GM19467 (cell line): ENCODE results near the gene TES.
"Not testable (repeated sequence)": the region's sequence is repeated elsewhere in the genome, so short reads cannot be mapped to it uniquely, and the experiment has no call there.

Experiments used
- ATAC-seq: cut with Tn5 transposase; IDR thresholded peaks from one replicate; pipeline ENCODE4 v1.9.1; 2021; ENCODE audit warnings: mild to moderate bottlenecking, moderate library complexity; ENCODE audit not compliant: unreplicated experiment

Gene TES

DNA sequence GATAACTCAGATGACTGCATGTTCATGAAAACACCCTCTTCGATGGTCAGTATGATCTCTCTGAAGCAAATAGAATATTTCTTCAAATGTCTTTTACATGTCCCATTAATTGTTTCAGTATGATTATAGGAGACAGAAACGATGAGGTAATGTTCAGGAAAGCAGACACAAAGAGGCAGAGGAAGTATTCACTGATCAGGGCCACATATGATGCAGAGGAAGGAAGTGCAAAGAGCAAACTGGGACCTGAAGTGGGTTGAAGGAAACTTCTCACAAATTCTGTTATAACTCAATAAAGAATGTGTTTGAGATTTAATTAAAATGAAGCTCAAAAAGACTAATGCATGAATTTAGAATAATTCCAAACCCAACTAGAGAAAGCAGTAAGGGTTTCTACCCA is 70.5 kb downstream of the TES start:
- no peak for ATAC-seq

DNA sequence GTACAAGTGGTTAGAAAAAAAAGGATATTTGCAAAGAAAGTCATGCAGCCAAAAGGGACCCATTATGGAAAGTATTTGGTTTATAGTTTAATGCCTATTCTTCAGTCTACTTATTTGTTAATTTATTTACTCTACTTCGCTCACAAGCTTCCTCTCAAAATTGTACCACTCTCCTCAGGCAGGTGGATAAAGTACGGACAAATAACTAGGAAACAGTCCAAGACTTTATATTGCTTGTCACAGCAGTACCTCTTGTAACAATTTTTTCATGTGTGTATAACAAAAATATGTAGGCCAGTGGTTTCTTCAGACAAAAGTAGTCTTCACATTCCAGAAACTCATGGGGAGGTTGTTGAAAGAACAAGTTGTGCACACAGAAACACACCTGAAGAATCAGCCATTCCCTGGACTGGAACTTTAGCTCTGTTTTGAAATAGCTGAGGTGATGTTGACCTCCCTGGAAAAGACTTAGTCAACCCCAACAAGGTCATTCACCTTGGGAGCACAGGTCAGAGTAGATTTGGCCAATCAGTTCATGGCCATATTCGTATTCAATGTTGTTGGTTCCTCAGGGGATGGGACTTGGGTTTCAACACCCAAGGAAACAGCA is 73.4 kb downstream of the TES start:
- no peak for ATAC-seq

DNA sequence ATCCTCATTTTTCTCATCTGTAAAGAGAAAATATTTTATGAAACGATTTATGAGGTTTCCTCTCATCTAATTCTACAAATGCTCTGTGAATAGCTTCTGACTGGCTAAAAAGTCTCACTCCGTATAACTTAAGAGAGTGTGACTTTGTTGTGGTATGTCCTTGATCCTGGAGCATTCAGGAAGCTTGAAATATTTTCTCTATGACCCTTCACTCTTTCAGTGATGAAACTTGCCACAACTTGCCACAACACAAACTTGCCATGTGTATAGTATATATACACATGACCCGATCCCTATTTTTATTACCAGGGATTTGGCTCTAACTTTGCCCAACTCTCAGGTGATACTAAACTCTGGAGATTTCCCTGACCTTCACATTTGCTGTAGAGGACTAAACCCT is 74.1 kb downstream of the TES start:
- no peak for ATAC-seq

DNA sequence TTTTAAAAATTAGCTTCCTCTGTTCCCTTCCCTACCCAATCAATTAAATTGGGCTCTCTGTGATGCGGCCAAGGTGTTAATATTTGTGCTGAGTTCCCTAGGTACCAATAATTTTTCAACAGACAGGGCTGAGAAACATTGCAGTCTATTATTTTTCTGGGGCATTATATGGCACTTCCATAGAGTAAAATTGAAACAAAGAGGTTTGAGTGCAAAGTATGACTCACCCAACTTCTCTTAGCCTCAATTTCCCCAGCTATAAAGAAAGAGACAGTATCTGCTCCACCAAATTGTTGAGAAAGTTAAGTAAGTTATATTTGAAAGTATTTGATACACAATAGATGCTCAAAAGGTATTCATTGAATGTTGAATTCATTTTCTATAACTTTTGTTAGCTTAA is 74.9 kb downstream of the TES start:
- ATAC-seq: no peak

DNA sequence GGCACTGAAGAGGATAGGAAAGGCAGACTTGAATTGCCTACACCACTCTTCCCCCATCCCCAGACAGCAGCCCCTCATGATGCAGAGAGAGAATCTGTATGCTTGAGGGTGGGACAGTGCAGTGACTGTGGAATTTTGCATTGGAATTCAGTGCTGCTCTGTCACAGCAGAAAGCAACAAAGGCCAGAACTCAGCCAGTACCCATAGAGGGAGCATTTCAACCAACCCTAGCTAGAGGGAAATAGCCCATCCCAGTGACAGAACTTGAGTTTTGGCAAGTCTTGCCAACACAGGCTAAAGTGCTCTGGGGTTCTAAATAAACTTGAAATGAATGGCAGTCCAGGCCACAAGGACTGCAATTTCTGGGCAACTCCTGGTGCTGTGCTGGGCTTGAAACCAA is 80.4 kb downstream of the TES start:
- ATAC-seq: no peak

DNA sequence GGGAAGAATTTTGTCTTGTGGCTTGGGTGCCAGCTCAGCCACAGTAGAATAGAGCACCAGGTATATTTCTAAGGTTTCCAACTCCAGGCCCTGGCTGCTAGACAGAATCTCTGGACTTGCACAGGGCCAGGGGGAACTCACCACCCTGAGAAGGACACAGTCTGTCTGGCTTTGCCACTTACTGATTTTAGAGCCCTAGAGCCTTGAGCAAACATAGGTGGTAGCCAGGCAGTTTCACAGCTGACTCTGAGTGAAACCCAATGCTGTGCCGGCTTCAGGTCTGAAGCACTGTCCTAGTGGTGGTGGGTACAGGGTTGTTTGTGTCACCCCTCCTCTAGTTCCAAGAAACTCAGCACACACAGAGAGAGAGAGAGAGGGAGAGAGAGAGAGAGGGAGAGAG is 81.6 kb downstream of the TES start:
- ATAC-seq: no peak

DNA sequence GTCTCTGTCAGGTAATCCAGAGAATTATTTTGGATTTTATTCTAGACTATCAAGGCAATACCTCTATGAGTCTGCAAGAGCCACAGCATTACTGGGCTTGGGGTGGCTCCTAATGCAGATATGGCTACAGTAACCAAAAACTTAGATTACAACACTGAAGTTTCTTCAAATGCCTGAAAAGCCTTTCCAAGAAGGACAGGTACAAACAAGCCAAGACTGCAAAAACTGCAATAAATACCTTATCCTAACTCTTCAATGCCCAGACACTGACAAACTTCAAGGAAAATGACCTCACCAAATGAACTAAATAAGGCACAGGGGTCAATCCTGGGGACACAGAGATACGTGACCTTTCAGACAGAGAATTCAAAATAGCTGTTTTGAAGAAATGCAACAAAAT is 82.0 kb downstream of the TES start:
- no peak for ATAC-seq

DNA sequence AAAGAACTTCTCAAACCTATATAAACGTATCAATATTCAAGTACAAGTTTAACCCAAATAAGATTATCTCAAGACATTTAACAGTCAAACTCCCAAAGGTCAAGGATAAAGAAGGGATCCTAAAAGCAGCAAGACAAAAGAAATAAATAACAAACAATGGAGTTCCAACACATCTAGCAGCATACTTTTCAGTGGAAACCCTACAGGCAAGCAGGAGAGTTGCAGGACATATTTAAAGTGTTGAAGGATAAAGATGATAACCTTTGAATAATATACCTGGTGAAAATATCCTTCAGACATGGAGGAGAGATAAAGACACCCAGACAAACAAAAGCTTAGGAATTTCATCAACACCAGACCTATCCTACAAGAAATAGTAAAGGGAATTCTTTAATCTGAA is 82.8 kb downstream of the TES start:
- ATAC-seq: no peak

DNA sequence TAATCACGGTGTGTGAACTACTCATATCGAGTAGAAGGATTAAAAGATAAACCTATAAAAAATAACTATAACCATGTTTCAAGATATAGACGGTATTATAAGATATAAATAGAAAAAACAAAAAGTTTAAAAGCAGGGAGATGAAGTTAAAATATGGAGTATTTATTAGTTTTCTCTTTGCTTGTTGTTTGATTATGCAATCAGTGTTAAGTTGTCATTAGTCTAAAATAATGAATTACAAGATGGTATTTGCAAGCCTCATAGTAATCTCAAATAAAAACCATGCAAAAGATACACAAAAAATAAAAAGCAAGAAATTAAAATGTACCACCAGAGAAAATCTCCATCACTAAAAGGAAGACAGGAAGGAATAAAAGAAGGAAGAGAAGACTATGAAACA is 83.3 kb downstream of the TES start:
- no peak for ATAC-seq

DNA sequence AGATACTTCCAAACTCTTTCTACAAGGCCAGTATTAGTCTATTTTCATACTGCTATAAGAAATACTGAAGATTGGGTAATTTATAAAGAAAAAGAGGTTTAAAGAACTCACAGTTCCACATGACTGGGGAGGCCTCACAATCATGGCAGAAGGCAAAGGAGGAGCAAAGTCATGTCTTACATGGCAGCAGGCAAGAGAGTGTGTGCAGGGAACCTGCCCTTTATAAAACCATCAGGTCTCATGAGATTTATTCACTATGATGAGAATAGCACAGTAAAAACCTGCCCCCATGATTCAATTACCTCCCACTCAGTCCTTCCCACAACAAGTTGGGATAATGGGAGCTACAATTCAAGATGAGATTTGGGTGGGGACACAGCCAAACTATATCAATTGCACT is 85.6 kb downstream of the TES start:
- not testable (repeated sequence) for ATAC-seq

DNA sequence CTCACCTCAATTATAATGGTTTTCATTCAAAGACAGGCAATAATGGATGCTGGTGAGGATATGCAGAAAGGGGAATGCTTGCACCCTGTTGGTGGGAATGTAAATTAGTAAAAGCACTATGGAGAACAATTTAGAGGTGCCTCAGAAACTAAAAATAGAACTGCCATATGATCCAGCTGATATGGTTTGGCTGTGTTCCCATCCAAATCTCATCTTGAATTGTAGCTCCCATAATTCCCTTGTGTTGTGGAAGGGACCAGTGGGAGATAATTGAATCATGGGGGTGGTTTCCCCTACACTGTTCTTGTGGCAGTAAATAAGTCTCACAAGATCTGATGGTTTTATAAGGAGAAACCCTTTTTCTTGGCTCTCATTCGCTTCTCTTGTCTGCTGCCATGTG is 87.7 kb downstream of the TES start:
- no peak for ATAC-seq

DNA sequence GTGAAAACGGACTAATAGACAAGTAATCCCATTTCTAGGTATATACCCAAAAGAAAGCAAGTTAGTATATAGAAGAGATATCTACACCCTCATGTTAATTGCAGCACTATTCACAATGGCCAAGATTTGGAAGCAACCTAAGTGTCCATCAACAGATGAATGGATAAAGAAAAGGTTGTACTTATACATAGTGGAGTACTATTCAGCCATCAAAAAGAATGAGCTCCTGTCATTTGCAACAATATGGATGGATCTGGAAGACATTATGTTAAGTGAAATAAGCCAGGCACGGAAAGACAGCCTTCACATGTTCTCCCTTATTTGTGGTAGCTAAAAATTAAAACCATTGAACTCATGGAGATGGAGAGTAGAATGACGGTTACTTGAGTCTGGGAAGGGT is 88.2 kb downstream of the TES start:
- ATAC-seq: no peak

DNA sequence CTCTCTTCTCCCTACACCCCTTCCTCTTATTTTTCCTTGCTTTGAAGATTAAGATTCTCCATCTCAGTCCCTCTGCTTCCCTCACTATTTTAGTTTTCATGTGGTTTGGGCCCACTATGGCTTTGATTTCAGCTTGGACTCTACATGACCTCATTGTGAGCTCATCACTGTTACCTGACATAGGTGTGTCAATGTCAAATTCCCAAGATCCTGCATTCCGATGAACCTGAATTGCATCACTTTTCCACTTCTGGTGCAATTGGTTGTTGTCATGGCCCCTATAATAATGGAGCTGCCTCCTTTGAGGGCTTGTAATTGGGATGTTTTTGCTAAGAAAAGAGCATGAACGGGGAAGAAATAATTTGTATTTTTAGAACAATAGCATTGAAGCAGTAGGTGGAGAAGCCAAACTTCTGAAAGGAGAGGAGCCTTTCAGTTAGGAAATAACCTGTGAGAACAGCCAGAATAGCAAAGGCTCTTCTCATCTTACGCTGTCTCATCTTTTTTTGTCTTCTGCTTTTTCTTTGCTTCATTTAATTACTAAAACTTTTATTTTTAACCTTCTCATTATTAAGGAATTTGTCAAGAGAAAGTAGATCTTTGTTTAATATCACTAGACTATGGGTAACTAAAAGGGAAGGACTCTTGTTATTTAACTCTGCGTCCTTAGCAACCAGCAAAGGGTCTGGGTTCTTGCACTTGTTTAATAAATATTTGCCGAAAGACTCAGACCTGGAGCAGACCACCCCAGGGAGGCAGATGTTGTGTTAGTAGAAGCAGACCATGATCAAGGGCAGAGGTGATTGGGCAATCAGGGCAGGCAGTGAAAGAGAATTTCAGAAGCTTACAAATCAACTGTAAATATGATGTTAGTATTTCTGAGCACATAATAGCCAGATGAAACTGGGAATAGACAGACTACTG is 95.4 kb downstream of the TES start:
- no peak for ATAC-seq

DNA sequence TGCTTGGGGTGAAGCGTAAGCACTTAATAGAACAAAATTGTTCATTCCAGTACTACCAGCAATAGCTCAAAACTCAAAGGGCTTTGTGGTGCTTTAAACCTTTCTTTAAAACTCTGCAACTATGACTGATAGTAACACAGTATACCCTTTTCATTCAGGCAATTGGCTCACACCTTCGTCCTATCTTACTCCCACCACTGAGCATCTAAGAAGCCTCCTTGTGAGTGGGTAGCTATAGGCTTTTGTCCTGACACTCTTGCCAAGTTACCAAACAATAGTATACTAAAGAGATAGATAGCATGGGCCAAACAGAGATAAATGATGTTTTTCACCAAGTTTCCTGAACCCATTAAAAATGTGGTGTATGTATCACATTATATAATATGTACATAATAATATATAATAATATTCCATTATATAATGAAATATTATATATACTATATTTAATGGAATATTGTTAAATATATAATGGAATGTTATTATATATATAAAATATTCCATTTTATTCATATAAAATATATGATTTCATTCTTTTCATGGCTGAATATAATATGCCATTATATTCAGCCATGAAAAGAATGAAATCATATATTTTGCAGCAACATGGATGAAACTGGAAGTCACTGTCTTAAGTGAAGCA is 96.2 kb downstream of the TES start:
- ATAC-seq: no peak

DNA sequence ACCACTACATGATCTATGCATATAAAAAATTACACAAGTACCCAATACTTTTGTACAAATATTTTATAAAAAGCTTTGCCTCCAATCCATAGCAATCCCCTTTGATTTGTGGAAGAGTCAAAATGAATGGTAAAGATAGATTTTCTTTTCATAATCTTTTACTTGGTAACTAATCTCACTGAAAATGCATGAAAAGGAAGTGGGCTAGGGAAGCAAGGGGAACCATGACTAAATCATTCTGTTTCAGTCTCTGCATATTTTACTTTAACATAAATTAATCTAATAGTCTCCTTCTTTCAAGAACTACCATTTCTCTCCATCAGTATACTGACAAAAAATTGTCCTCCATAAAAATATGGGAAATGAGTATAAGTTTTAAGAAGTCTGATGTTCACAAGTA is 96.9 kb downstream of the TES start:
- ATAC-seq: no peak
